Vagina (tissue), 2 donors: ENCODE data around the gene AKIRIN2.

Experiments used
- POLR2A ChIP-seq, 2 donors: fragments of 450-650 bp; IDR thresholded peaks; one replicate each; pipeline ENCODE4 v1.6.1; 2017; ENCODE audit warnings: antibody characterized with exemption in 2 of 2, mild to moderate bottlenecking in 2 of 2, moderate library complexity in 2 of 2
- TF ChIP-seq, protein P1 (sequence below), 3 experiments: fragments of 450-650 bp in 2 of 3; fragments of 200-600 bp in 1 of 3; sonication (generic) in 1 of 3; IDR thresholded peaks; one replicate each; pipeline ENCODE4 v1.5.1; 2017 to 2019; ENCODE audit warnings: antibody characterized with exemption in 3 of 3, mild to moderate bottlenecking in 2 of 3, moderate library complexity in 2 of 3

DNA sequence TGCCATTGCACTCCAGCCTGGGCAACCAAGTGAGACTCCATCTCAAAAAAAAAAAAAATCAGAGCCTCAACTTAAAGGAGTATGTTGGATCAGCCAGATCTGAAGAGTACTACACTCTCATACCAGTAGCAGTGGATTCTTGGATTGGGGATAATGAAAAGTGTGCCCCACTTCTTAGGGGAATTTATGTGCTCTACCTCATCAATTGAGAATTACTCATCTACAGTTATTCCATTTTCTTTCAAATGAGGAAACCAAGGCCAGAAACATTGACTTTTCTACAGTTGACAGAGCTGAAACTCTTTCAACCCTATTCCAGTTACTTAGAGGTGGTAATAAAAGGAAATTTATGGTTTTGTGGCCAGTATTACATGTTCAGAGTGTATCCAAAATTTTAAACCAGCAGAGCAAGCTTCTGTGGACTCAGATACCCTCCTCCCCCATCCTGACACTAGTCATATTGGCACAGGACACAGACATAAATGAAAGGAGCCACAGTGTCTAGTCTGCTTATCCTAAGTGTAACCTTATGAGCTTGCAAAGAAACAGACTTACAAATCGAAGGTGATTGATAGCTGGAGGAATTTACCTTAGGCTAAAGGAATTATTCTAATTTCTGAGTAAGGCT, 60.9 kb downstream of the AKIRIN2 start:
- no peak for TF ChIP-seq POLR2A (IDR thresholded peaks at IDR 0.05)
- TF ChIP-seq, protein P1, sequence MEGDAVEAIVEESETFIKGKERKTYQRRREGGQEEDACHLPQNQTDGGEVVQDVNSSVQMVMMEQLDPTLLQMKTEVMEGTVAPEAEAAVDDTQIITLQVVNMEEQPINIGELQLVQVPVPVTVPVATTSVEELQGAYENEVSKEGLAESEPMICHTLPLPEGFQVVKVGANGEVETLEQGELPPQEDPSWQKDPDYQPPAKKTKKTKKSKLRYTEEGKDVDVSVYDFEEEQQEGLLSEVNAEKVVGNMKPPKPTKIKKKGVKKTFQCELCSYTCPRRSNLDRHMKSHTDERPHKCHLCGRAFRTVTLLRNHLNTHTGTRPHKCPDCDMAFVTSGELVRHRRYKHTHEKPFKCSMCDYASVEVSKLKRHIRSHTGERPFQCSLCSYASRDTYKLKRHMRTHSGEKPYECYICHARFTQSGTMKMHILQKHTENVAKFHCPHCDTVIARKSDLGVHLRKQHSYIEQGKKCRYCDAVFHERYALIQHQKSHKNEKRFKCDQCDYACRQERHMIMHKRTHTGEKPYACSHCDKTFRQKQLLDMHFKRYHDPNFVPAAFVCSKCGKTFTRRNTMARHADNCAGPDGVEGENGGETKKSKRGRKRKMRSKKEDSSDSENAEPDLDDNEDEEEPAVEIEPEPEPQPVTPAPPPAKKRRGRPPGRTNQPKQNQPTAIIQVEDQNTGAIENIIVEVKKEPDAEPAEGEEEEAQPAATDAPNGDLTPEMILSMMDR (IDR thresholded peaks at IDR 0.05) = no peak
